HTR-8/SVneo (cell line): ENCODE results near the gene IKZF2.
A peak's percentile ranks its signal among the peaks of the same experiment; 100 is the strongest.

Source experiments
- DNase-seq: peaks from one replicate; pipeline ENCODE4 v3.0.0; 2011; ENCODE audit warnings: low spot score, mixed read lengths; ENCODE audit not compliant: insufficient read length
- FAIRE-seq: peaks from 2 replicates; lab custom pipeline; 2011; peaks lifted over from hg19 to GRCh38; lab: Jason Lieb, UNC

Gene IKZF2

DNA sequence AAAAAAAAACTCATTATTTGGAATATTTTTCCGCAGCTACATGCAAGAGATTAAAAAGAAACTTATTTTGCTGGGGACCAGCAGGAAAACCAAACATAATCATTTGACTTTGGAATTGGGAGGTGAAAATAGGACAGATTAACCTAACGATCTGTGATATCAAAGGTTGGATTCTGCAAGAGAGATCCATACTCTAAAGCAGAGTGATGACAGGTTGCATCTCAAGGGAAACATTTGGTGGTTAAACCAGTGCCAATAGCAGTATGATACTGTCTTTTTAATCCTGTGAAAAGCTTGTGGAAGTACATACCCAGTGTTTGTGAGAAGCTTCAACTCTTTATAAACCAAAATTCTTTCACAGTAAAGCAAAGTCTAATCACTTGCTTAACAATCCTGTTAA lies 5.3 kb upstream of the IKZF2 start:
- no peak for FAIRE-seq
- no peak for DNase-seq

DNA sequence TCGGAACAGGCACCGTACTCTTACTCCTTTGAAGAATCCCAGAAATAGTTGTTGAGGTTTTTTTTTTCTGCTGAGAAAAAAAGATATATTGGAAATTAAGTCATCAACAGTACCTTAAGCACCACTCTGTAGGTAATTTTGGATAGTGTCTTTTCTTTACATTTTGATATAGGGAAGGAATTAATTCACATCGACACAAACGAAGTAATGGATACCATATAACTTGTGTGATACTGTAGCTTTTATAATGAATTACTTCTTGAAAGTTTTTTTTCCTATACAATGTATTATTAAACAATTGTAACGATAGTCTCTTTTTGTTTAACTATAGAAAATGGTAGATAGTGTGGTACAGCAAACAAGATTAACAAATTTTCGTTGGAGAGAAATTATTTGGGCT lies 1.5 kb upstream of the IKZF2 start:
- no peak for FAIRE-seq
- no peak for DNase-seq

DNA sequence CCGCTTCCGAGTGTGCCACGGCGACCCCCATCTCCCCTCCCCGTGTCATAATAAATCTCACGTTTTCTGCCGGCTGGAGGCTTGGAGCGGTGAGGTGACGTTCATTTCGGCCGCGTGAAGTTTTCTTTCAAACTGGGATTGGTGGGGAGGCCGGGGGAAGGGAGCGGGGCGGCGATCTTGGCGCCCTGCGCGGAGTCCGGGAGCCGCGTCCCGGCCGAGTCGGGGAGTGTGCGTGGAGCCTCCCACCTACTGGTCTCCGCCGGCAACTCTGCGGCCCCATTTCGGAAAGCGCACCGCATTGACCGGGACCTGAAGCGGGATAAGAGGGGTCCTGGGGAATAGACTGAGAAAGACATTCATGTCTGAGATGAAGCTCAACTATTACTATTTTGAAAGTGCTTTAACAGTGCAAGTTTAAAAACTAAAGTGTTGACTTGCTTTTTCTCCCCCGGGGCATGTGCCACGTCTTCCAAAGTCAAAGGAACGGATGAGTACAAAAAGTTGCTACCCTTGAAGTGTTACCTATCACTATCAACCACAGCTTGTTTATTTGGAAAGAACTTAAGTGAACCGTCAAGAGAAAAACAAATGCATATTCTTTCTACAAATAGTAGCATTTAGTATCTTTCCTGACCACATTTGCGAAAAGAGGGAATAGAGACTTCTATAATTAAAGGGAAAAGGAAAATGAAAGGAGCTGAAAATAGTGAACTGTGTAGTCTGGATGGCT lies 818 bp upstream of the IKZF2 start:
- DNase-seq (peak; percentile 27), FAIRE-seq (peak; percentile 33)

DNA sequence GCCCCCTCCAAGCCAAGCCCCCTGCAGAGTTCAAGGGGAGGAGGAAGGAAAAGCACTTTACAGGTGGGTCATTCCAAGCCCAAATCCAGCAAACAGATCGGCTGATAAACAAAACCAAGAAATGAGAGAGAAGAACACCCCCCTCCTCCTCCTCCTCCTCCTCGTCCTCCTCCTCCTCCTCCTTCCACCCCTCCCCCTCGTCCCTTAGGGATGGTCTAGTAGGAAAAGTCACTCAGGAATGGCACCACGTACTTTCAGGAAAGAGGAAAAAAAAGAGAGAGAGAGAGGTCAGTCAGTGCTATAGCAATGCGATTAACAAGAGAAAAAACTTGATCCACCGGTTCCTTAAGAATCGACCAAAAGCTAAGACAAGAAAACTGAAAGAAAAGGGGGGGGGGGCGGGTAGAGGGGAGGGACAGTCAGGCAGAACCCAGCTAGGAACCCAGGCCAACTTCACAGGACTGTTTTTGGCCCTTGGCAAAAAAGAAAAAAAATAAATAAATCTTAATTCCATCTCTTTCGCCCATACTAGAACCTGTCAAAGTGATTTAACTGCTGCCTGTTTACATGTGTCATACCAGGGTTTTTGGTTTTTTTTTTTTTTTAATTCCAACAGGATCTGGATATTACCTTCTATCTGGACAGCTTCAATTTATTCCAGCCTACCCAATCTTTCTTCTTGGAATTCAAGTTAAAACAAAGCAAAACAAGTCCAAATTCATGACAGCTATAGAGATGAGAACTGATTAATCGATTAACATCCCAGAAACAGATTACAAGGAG lies 906 bp downstream of the IKZF2 start:
- no peak for FAIRE-seq
- DNase-seq, result no peak

DNA sequence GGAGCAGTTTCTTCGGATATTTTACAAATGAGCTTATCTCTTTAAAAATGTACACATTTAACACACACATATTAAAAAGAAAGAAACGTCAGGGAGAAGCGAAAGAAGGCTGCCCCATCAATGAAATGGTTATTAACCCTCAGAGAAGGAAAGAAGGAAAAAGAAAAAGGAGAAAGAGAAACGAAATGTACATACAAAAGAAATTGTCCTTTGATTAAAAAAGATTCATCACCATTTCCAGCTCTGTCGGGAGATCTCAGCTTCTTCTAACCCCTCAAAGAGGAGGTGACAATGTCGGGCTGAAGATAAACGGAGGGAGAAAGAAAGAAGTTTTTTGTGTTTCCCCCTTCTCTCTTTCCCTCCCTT lies 1.5 kb downstream of the IKZF2 start:
- FAIRE-seq (no peak), DNase-seq (no peak)

DNA sequence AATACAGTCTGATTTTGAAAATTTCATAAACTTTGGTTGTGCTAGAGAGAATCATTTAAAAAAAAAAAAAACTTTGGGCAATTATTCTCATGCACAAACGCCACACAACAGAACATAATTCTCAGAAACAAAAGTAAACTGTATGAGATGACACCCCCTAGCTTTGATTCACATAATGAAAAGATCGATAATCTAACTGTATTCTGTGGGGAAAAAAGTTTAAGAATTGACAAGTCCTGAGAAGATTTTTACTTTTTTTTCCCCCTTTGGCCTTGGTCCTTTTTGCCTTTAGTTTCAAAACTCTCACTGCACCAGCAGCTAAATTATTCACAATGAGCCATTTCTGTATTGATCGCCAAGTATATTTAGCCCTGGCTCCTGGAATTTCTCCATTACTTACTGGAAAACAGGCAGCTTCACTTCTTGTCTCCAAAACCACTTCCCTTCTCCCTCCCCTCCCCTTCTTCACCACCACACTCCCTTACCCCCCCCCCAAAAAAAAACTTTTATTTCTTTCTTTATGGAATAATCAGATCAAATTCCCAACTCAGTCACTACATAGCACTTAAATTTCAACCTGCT lies 2.0 kb downstream of the IKZF2 start:
- DNase-seq, result no peak
- no peak for FAIRE-seq

DNA sequence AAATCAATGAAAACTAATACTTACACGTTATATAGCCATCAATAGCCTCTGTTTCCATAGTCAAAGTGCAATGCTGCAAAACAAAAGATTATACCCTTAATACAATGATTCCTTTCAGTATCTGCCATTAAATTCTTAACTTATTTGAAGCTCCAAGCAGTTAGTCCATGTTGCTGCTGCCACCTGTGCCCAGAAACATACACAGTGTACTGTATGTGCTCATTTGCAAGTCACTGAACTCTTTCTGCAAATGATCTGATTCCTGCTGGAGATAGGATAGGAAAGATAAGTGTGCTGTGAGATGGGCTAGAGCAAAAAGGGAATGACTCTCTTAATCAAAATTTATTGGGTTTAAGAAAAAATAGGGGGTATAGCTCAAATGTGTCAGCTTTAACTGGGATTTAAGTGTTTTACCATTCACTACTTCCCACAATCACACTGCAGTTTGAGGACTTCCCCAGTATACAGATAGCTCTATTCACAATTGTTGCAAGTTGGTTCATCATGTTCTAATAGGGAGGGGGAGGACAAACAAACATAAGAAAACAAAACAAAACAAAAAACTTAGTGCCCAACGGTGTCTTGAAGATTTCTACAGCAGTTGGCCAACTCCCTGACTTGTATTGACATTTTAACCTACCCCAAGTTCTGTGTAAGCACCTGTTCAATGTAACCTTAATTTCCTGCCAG lies 2.7 kb downstream of the IKZF2 start:
- FAIRE-seq (no peak), DNase-seq (no peak)

DNA sequence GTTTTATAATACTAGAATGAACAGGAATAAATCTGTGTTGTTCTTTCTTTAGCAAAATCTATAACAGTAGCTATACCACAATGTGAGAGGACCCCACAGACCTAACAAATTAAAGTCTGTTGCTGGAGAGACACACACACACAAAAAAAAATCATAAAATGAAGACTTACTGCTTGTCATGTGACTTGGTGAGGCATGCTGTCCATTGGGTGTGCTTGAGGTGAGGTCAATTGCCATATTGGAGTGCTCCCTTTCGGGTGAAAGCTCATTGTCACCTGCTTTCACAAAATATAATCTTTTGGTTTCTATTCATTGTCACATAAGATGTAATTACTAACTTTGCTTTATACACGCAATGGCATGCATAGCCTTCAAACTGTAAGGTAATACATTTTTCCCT lies 3.9 kb downstream of the IKZF2 start:
- DNase-seq (no peak), FAIRE-seq (no peak)

DNA sequence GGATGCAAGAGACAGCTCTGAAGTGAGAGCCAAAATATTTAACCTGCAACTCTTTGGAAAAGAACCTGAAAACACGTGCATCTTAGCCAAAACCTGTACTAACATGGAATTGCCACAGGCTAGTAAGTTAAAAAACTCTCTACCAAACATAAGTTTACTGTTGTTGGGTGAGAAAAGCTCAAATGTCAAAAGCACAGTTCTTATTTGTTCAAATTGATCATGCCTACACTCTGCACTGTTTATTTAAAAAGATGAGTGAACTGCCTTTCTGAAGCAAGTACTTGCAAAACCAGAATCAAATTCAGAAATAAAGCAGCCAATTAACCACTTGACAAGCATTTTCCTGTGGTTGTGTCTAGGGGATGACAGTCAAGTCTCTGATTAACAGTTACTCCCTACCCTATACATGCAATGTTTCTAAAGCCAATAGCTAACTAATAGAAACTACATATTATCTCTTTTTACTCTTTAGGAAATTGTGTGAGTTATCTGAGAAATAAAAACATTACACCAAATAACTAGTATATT lies 5.6 kb downstream of the IKZF2 start:
- no peak for FAIRE-seq
- no peak for DNase-seq

DNA sequence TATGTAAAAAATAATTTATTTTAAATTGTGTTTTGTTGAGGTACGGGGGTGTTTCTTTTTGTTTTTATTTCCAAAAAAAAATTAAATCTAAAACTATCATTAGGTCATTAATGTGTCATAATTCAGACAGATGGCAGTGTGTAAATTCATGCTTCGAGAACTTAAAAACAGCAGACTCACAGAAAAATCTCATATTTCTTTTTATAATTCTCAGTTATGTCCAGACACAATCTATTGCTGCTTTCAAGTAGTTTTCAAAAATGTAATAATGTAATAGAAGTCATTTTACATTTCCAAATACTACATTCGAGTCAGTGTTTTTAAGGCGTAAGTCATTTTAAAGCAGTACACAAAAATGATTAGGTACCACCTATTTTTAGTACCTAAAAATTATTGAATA lies 14.3 kb downstream of the IKZF2 start:
- DNase-seq (no peak), FAIRE-seq (no peak)

DNA sequence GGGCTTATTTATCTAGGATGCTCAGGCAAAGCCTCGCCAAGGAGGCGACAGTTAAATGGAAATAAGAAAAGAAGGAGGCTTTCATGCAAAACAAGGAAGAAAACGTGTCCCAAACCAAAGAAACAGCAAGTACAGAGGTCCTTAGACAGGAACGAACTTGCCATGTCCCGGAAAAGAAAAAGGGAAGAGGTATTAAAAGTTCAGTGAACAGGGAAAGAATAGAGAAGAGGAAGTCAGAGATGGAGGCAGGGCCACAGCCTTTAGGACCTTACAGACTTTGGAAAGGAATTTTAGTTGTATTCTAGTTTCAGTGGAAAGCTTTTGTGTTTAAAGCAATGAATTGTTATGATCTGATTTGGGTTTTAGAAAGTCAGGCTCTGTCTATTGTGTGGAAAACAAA lies 22.1 kb downstream of the IKZF2 start:
- DNase-seq (no peak), FAIRE-seq (no peak)

DNA sequence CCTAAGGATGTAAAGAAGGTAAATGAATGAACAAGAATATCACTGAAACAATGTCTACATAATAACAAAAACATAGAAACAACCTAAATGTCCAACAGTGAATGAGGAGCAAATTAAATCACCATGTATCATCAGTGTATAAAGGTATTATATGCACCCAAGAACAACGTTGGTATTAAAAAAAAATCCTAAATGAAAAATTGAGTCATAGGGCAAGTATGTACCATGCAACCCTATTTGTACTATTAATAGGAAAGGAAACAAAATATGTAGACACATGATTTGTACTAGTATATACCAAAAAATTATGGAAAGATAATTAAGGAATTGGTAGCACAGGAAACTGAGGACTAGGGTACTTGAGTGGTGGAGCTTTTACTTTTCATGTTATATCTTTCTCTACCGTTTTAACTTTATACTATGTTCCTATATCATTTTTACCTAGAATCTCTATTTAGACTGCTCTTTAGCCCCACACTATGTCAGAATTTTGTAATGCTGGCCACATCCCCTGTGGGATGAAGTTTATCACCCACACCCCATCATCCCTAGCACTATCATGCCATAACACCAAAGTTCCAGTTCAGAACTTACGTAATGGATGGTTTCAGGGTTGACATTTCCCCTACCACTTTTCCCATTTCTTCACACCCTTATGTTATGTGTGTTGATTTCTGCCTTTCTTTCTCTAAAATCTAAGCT lies 25.6 kb downstream of the IKZF2 start:
- FAIRE-seq (no peak), DNase-seq (no peak)

DNA sequence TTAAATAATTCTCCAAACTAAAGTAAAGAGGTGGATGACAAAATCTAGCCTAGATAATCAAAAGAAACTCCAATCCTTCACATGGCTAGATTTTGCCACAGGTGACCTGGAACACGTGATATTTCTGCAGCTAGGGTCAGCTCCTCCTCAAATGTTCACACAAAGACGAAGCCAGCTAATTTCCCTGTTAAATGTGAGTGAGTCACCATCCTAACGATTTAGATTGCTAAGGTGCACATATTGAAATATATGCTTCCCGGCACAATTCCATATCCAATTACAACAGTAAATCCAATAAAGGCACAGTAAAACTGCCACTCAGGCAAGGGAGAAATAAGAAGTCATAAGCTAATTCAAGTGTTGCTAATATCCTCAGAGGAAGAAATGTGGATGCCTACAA lies 28.7 kb downstream of the IKZF2 start:
- DNase-seq, result no peak
- no peak for FAIRE-seq

DNA sequence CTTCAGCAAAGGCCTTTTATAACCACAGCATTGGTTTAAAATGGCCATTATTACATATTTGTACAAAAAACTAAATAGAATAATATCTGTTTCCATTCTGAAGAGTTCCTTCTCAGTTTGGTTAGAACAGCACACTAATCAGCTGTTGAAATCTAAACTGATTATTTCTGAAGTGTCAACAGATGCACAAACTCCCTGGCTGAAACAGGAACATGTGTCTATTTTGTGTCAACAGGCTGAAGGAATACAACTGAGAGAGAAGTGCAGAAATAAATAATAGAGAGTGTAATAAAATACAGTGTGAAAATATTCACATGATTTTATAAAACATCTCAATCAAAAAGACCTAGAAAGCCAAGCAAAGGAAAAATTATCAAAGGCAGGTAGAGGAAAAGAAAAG lies 29.7 kb downstream of the IKZF2 start:
- DNase-seq (no peak), FAIRE-seq (no peak)

DNA sequence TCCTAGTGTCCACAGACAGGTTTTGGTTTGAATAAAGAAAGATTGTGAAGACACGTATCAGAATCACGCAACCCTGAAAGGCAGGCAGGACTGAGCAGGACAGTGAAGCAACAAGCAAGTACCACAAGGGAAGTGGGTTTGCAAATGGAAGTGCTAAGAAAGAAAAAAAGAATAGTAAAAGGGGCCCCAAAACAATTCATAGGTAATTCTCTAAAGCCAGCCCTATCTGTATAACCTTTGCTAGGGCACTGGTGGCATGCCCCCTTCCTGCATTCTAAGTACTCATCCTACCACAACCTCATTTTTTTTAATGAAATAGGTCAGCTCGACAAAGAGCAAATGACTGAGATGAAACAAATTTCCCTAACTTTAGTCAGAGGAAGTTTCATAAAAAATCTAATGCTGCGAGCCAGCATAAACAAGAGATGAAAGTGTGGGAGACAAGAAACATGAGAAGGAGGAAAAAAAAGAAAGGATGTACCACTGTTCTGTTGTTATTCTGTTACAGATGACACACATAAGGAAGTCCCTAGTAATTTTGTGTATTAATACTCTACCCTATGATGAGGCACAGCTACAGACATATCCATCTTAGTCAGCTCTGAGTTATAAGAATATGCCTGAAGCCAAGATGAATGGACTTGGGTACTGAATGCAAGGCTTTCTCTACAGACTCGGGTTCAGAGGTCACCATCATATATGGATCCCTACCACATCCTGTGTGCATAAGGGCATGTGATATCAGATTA lies 32.2 kb downstream of the IKZF2 start:
- FAIRE-seq, result no peak
- peak; percentile 5 for DNase-seq

DNA sequence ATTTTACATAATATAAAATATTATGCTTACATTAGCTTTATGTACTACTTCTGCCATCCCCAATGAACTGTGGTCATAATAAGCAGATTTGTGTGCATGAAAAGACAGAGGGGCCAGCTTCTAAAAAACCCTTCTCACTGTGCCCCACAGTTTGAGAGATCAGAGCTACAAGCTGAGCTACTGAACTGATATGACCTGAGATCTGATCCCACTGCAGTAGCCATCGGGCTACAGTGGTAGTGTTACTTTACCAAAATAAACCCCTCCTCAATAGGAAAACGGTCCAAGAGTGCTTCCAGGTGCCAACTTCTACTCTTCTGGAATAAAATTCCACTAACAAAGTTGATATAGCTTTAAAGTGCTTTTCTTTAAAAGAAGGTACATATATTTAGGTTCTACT lies 43.1 kb downstream of the IKZF2 start:
- no peak for DNase-seq
- FAIRE-seq, result no peak

DNA sequence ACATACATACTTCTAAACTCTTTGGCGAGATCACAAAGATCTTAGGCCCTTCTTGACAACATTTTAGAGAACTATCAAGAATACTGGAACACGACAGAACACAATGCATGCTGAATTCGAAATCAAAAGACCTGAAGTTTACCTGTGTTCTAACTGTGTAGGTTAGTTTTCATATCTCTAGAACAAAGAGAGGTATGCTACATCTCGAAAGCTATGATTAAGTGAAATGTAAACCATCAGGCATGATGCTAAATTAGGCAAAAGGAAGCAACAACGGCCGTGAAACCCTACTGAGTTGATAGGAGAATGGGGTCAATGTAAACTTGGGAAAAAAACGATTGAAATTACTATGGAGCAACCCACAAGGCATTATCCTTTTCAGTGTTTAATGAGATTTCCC lies 43.7 kb downstream of the IKZF2 start:
- DNase-seq (no peak), FAIRE-seq (no peak)

DNA sequence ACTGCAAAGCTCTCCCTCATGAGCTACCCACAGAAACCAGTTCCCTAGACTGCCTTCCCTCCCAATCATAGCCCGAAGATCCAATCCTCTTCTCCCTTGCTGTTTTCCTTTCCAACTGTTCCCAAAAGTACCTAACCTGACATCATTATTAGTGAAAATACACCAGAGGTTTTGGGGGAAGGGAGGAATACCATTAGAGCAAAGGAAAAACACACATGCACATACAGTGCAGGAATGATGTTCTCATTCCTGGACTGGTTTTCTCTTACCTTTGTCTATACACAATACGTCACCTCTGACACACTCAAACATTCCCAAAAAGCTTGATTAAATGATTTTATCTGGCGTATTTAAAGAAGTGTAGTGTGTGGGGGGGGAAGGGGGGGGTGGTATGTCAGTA lies 46.2 kb downstream of the IKZF2 start:
- no peak for FAIRE-seq

DNA sequence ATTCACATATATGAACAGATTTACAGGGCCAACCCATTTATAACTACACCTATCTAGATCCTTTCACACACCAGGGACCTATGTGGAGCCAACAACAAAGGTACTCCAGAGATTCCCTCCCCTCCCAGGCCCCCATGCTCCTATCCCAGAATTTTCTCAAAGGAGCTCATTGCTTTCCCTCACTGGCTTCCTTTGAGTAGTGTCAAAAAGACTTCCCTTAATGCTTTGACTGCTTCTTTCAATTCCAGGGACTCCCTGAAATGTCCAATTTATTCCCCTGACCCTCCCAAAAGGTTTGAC lies 46.6 kb downstream of the IKZF2 start:
- FAIRE-seq, result no peak
- DNase-seq, result no peak

More for the DNA sequence above, 46.2 kb downstream of the IKZF2 start:
- DNase-seq, result no peak
